Bronchial epithelial cell (primary cell): ENCODE results near the gene AMN. TPM values are rescaled to one million over a fixed set of nuclear protein-coding genes. Genes with fewer than 3 reads are reported as not detected.
"Not testable (repeated sequence)": the region's sequence is repeated elsewhere in the genome, so short reads cannot be mapped to it uniquely, and the experiment has no call there.

ENCODE experiments used
- DNase-seq: peaks from one replicate; pipeline ENCODE4 v3.0.0-alpha.2; 2010; ENCODE audit warnings: low read depth
- FAIRE-seq: peaks from 2 replicates; lab custom pipeline; 2011; peaks lifted over from hg19 to GRCh38; lab: Jason Lieb, UNC
- H3K27me3 ChIP-seq: 2 replicates; pipeline ENCODE4 v1.5.1; 2011; ENCODE audit warnings: low read length; ENCODE audit not compliant: control insufficient read depth, insufficient read depth
- H3K36me3 ChIP-seq: 2 replicates; pipeline ENCODE4 v1.5.1; 2011; ENCODE audit warnings: low read length; ENCODE audit not compliant: control insufficient read depth, insufficient read depth
- H3K4me3 ChIP-seq: 2 replicates; pipeline ENCODE4 v1.5.1; 2011; ENCODE audit warnings: mild to moderate bottlenecking, low read depth, low read length, control low read depth
- total RNA-seq: library from RNA; depleted of rRNA; stranded (reverse); fragments of >200 nt; gene quantifications from 2 replicates; pipeline ENCODE4 v1.2.1, GENCODE V29; 2014
- TF ChIP-seq, protein P1 (sequence below): IDR thresholded peaks from 2 replicates; pipeline ENCODE4 v1.5.1; 2011; ENCODE audit warnings: mild to moderate bottlenecking, moderate library complexity, low read length, control low read depth, inconsistent platforms; ENCODE audit not compliant: insufficient read depth, severe bottlenecking

Gene AMN
- total RNA-seq = 4.2 and 6.5 TPM in 2 replicates

DNA sequence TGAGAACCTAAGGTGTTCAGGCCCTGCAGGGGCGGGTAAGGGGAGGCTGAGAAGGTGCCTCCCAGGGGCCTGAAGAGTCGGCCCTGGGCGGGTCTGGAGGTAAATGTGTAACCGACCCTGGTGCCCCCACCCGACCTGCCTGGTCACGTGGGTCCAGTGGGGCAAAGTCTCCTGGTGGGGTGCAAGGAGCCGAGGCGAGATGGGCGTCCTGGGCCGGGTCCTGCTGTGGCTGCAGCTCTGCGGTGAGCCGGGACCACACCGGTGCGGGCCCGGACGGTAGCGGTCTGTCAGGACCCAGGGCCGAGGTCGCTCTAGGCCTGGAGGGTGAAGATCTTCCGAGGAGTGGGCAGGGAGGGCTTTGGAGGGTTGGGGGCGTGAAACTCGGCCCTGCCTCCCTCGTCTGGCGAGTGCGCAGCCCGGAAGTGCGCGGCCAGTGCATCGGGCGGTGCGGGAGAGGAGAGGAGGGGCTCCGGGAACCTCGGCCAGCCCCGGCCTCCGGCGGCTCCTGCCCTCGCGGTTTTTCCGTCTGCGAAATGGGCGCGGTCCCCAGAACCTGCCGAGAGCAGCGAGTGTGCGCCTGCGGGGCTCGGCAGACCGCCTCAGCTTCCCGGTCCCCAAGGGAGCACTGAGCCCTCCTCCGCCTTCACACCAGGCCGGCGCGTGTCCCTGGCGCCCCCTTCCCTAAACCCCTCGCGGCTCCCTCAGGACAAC, at the start of gene AMN:
AMN (plus strand) TSS at position 174 of the 711 bp plus-strand sequence; CDS start at position 200, 26 bp downstream.
- no peak for FAIRE-seq
- peaks cover 22% of the 10 kb centered on the region for H3K27me3 ChIP-seq
- no peak for DNase-seq
- H3K4me3 ChIP-seq = peak within 1 kb of the TSS; percentile 16
- no peaks in the 10 kb centered on the region for H3K36me3 ChIP-seq
- TF ChIP-seq, protein P1, sequence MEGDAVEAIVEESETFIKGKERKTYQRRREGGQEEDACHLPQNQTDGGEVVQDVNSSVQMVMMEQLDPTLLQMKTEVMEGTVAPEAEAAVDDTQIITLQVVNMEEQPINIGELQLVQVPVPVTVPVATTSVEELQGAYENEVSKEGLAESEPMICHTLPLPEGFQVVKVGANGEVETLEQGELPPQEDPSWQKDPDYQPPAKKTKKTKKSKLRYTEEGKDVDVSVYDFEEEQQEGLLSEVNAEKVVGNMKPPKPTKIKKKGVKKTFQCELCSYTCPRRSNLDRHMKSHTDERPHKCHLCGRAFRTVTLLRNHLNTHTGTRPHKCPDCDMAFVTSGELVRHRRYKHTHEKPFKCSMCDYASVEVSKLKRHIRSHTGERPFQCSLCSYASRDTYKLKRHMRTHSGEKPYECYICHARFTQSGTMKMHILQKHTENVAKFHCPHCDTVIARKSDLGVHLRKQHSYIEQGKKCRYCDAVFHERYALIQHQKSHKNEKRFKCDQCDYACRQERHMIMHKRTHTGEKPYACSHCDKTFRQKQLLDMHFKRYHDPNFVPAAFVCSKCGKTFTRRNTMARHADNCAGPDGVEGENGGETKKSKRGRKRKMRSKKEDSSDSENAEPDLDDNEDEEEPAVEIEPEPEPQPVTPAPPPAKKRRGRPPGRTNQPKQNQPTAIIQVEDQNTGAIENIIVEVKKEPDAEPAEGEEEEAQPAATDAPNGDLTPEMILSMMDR = no peak

DNA sequence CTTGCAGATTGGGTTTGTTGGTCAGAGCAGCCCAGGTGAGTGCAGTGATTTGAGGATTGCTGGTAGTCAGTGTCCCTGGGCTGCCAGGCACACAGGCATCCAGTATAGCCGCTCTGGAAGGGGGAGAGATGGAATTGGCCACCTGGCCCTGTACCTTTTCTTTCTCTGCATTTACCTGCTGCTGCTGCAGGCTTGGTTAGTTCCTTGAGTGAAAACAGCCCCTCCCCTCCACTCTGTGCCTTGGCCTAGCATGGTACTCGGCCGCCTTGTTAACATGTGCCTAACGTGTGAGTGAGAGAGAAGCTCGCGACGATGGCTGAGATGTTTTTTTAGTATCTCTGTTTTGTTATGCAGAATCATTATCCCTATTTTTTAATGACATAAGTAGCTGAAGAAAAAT, 49.3 kb upstream of the AMN start:
- Histone ChIP-seq H3K36me3 (peaks cover 10% of the 10 kb centered on the region), H3K4me3 (no peak overlapping the region), H3K27me3 (no peaks in the 10 kb centered on the region)
- DNase-seq (no peak), FAIRE-seq (no peak)
- TF ChIP-seq, protein P1 = no peak

DNA sequence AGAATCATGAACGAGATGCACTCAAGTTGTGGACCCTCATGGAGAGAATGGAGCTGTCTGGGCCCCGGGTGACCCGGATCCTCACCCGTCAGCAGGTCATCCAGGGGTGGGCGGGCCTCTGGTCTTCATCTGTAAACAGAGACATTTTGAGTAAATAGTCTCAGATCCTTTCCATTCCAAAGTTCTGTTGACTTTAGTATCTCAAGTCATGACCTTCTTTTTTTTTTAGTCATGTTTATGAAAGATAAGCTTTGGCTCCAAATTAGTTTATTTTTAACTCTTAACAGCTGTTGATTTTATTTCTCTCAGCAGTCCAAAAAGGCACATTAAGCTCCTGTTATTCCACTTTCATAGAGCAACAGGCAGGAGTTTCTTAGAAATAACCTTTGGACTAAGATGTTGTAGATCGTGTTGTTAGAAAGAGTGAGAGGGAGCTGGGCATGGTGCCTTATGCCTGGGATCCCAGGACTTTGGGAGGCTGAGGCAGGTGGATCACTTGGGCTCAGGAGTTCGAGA, 48.9 kb upstream of the AMN start:
- no peaks in the 10 kb centered on the region for H3K27me3 ChIP-seq
- H3K4me3 ChIP-seq = no peak overlapping the region
- TF ChIP-seq, protein P1 = no peak
- FAIRE-seq = no peak
- DNase-seq = no peak
- H3K36me3 ChIP-seq = peaks cover 10% of the 10 kb centered on the region

DNA sequence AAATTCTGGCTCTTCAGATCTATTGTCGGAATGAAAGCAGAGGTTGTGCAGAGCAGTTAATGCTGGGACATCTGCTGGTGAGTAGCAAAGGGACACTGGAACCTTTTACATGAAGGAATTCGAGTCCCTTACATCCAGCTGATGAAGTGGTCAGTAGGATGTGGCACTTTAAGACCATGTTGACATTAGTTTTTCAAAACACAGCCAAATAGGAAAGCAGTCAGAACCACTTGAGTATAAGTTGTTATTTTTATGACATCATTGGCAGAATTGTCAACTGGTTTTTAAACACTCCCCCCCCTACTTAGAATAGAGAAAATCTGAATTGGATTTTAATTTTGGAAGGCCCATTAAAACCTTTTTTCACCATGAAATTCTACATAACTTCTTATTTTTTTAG, 46.8 kb upstream of the AMN start:
- FAIRE-seq = no peak
- DNase-seq = no peak
- no peak overlapping the region for H3K4me3 ChIP-seq
- TF ChIP-seq, protein P1 = no peak
- peaks cover 7% of the 10 kb centered on the region for H3K36me3 ChIP-seq
- no peaks in the 10 kb centered on the region for H3K27me3 ChIP-seq

DNA sequence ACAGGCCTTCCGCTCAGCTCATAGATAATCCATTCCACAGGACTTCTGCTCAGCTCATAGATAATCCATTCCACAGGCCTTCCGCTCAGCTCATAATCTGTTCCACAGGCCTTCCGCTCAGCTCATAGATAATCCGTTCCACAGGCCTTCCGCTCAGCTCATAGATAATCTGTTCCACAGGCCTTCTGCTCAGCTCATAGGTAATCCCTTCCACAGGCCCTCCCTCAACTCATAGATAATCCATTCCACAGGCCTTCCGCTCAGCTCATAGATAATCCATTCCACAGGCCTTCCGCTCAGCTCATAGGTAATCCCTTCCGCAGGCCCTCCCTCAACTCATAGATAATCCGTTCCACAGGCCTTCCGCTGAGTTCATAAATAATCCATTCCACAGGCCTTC, 45.0 kb upstream of the AMN start:
- DNase-seq, H3K36me3 ChIP-seq, H3K27me3 ChIP-seq, FAIRE-seq, H3K4me3 ChIP-seq: not testable (repeated sequence)

DNA sequence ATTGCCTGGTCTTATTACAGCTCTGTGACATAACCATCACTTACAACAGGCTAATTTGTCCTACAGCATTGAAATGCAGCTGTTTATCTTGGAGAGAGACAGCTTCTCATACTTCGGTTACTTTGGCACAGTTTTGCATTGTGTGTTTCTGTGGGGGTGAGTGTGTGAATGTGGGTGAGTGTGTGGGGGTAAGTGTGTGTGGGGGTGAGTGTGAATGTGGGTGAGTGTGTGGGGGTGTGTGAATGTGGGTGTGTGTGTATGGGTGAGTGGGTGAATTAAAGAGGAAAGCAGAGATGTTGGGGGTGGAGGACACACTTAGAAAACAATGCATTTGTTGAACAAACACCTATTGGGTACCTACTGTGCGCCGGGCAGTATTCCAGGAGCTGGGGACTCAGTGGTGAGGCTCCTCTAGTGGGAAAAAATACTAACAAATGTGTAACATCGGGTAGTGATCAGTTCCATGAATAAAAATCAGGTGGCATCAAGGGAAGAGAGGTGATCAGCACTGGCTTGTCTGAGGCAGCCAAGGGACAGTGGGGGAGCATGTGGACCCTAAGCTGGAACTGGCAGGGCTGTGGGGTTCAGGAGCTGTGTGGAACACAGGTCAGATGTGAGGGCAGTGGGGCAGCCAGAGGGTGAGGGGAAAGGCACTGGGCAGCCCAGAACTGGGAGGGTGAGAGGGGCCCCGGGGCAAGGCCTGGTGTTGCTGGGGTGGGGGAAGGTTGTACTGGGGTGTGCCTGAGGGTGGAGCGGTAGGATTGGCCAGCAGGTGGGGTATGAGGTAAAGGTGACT, 44.1 kb upstream of the AMN start:
- DNase-seq (no peak), FAIRE-seq (no peak)
- no peaks in the 10 kb centered on the region for H3K36me3 ChIP-seq
- H3K27me3 ChIP-seq = no peaks in the 10 kb centered on the region
- no peak overlapping the region for H3K4me3 ChIP-seq
- TF ChIP-seq, protein P1 = peak; percentile 31
